ENCODE data around the gene IFNGR2.

DNA sequence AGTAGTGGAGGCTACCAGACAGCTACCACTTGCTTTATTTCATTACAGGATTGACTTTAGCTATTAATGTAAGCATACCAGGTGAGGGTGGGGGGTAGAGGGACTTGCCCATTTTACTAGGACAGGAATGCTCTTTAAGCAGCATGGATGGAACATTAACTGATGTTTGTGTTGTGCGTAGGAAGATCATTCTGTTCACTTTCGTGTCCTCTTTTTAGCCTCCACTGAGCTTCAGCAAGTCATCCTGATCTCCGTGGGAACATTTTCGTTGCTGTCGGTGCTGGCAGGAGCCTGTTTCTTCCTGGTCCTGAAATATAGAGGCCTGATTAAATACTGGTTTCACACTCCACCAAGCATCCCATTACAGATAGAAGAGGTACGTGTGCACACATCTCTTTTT, 29.3 kb downstream of the IFNGR2 start:
- TF ChIP-seq, protein P1, sequence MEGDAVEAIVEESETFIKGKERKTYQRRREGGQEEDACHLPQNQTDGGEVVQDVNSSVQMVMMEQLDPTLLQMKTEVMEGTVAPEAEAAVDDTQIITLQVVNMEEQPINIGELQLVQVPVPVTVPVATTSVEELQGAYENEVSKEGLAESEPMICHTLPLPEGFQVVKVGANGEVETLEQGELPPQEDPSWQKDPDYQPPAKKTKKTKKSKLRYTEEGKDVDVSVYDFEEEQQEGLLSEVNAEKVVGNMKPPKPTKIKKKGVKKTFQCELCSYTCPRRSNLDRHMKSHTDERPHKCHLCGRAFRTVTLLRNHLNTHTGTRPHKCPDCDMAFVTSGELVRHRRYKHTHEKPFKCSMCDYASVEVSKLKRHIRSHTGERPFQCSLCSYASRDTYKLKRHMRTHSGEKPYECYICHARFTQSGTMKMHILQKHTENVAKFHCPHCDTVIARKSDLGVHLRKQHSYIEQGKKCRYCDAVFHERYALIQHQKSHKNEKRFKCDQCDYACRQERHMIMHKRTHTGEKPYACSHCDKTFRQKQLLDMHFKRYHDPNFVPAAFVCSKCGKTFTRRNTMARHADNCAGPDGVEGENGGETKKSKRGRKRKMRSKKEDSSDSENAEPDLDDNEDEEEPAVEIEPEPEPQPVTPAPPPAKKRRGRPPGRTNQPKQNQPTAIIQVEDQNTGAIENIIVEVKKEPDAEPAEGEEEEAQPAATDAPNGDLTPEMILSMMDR (IDR thresholded peaks at IDR 0.05), result no peak
- TF ChIP-seq RARB (CRISPR knock-in tag; IDR thresholded peaks at IDR 0.05) (no peak), POLR2AphosphoS2 (conservative IDR thresholded peaks at IDR 0.05; ENCODE audit: low read length) (no peak), EP300 (IDR thresholded peaks at IDR 0.05) (no peak), POLR2A (IDR thresholded peaks at IDR 0.05; ENCODE audit: low read length) (no peak), MYC (IDR thresholded peaks at IDR 0.05; ENCODE audit: borderline replicate concordance, low read length) (no peak), PHF8 (IDR thresholded peaks at IDR 0.05; ENCODE audit: borderline replicate concordance, low read depth) (no peak), FOXS1 (CRISPR knock-in tag; IDR thresholded peaks at IDR 0.05) (no peak), JUN (IDR thresholded peaks at IDR 0.05) (no peak), ZC3H11A (IDR thresholded peaks at IDR 0.05) (no peak)
- TF ChIP-seq, protein P2, sequence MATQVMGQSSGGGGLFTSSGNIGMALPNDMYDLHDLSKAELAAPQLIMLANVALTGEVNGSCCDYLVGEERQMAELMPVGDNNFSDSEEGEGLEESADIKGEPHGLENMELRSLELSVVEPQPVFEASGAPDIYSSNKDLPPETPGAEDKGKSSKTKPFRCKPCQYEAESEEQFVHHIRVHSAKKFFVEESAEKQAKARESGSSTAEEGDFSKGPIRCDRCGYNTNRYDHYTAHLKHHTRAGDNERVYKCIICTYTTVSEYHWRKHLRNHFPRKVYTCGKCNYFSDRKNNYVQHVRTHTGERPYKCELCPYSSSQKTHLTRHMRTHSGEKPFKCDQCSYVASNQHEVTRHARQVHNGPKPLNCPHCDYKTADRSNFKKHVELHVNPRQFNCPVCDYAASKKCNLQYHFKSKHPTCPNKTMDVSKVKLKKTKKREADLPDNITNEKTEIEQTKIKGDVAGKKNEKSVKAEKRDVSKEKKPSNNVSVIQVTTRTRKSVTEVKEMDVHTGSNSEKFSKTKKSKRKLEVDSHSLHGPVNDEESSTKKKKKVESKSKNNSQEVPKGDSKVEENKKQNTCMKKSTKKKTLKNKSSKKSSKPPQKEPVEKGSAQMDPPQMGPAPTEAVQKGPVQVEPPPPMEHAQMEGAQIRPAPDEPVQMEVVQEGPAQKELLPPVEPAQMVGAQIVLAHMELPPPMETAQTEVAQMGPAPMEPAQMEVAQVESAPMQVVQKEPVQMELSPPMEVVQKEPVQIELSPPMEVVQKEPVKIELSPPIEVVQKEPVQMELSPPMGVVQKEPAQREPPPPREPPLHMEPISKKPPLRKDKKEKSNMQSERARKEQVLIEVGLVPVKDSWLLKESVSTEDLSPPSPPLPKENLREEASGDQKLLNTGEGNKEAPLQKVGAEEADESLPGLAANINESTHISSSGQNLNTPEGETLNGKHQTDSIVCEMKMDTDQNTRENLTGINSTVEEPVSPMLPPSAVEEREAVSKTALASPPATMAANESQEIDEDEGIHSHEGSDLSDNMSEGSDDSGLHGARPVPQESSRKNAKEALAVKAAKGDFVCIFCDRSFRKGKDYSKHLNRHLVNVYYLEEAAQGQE (IDR thresholded peaks at IDR 0.05), result no peak
- TF ChIP-seq, protein P3, sequence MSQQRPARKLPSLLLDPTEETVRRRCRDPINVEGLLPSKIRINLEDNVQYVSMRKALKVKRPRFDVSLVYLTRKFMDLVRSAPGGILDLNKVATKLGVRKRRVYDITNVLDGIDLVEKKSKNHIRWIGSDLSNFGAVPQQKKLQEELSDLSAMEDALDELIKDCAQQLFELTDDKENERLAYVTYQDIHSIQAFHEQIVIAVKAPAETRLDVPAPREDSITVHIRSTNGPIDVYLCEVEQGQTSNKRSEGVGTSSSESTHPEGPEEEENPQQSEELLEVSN (IDR thresholded peaks at IDR 0.05; ENCODE audit: borderline replicate concordance, low read depth), result no peak
